ENCODE data around the gene SAG. TPM values are rescaled to one million over a fixed set of nuclear protein-coding genes. Genes with fewer than 3 reads are reported as not detected.

Gene SAG
- total and polyA plus RNA-seq, 2 of the 13 experiments (the other 11 are each of a cell fraction or from before 2014, with no cell fraction given), result not detected

- TF ChIP-seq, protein P1, sequence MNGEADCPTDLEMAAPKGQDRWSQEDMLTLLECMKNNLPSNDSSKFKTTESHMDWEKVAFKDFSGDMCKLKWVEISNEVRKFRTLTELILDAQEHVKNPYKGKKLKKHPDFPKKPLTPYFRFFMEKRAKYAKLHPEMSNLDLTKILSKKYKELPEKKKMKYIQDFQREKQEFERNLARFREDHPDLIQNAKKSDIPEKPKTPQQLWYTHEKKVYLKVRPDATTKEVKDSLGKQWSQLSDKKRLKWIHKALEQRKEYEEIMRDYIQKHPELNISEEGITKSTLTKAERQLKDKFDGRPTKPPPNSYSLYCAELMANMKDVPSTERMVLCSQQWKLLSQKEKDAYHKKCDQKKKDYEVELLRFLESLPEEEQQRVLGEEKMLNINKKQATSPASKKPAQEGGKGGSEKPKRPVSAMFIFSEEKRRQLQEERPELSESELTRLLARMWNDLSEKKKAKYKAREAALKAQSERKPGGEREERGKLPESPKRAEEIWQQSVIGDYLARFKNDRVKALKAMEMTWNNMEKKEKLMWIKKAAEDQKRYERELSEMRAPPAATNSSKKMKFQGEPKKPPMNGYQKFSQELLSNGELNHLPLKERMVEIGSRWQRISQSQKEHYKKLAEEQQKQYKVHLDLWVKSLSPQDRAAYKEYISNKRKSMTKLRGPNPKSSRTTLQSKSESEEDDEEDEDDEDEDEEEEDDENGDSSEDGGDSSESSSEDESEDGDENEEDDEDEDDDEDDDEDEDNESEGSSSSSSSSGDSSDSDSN (CRISPR knock-in tag; IDR thresholded peaks at IDR 0.05), result peak; percentile 15; the same call in 1 of the 2 replicates
- TF ChIP-seq ZBTB38 (CRISPR knock-in tag; IDR thresholded peaks at IDR 0.05), result peak; percentile 69; the same call in 1 of the 2 replicates
- TF ChIP-seq REST (IDR thresholded peaks at IDR 0.05; ENCODE audit: borderline replicate concordance in 1 of 2, low read depth in 1 of 2, low read length in 2 of 2), result no peak
- TF ChIP-seq STAT6 (CRISPR knock-in tag; IDR thresholded peaks at IDR 0.05; ENCODE audit: borderline replicate concordance), result no peak
- no peak for TF ChIP-seq TEAD3 (CRISPR knock-in tag; optimal IDR thresholded peaks at IDR 0.05; ENCODE audit: borderline replicate concordance)
- no peak for TF ChIP-seq KLF9 (CRISPR knock-in tag; IDR thresholded peaks at IDR 0.05; ENCODE audit: low read depth)
- peak; percentile 19; the same call in 1 of the 2 replicates for TF ChIP-seq SALL2 (CRISPR knock-in tag; IDR thresholded peaks at IDR 0.05)
- no peak for TF ChIP-seq GMEB2 (CRISPR knock-in tag; IDR thresholded peaks at IDR 0.05; ENCODE audit: low read depth)
- TF ChIP-seq ZFP91 (CRISPR knock-in tag; IDR thresholded peaks at IDR 0.05; ENCODE audit: borderline replicate concordance), result peak; percentile 77; the same call in 1 of the 2 replicates
- TF ChIP-seq HDAC1 (CRISPR knock-in tag; IDR thresholded peaks at IDR 0.05), result peak; percentile 50
- TF ChIP-seq, protein P2, sequence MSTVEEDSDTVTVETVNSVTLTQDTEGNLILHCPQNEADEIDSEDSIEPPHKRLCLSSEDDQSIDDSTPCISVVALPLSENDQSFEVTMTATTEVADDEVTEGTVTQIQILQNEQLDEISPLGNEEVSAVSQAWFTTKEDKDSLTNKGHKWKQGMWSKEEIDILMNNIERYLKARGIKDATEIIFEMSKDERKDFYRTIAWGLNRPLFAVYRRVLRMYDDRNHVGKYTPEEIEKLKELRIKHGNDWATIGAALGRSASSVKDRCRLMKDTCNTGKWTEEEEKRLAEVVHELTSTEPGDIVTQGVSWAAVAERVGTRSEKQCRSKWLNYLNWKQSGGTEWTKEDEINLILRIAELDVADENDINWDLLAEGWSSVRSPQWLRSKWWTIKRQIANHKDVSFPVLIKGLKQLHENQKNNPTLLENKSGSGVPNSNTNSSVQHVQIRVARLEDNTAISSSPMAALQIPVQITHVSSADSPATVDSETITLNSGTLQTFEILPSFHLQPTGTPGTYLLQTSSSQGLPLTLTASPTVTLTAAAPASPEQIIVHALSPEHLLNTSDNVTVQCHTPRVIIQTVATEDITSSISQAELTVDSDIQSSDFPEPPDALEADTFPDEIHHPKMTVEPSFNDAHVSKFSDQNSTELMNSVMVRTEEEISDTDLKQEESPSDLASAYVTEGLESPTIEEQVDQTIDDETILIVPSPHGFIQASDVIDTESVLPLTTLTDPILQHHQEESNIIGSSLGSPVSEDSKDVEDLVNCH (CRISPR knock-in tag; IDR thresholded peaks at IDR 0.05), result no peak
Measured at GRCh38 chr2:233353769-233354499, 46.3 kb downstream of the SAG start, which contains the start of gene DGKD (continued).
